ENCODE measurements around the gene LAMA3. TPM values are rescaled to one million over a fixed set of nuclear protein-coding genes. Genes with fewer than 3 reads are reported as not detected.

LAMA3 gene
- total and polyA plus RNA-seq, 9 donors, result 2.9 to 44.9 (median 14.8) TPM

- Histone ChIP-seq H3K4me1 (ENCODE audit: insufficient read depth) (no peaks in the 10 kb centered on the region), H3K4me3 (no peak overlapping the region), H3K27ac (no peak overlapping the region), H3K36me3 (no peaks in the 10 kb centered on the region), H3K9me3 (no peaks in the 10 kb centered on the region), H3K27me3 (no peaks in the 10 kb centered on the region)
- WGBS, 3 donors, result 96 to 100% (median 96%) methylated on average over 2 of the region's 2 CpGs
- no peak for DNase-seq
- intact Hi-C loops (cut with DNase I), result no loop called here
- TF ChIP-seq CTCF (IDR thresholded peaks at IDR 0.05) (no peak), EP300 (IDR thresholded peaks at IDR 0.05) (no peak), POLR2A (IDR thresholded peaks at IDR 0.05) (no peak)
These were observed 213.1 kb downstream of the LAMA3 start for GRCh38 chr18:23902396-23902795.

GRCh38 chr18:23903971-23904370 lies 214.7 kb downstream of the LAMA3 start:
- Histone ChIP-seq H3K4me1 (ENCODE audit: insufficient read depth) (no peaks in the 10 kb centered on the region), H3K36me3 (no peaks in the 10 kb centered on the region), H3K27ac (no peak overlapping the region), H3K27me3 (no peaks in the 10 kb centered on the region), H3K4me3 (no peak overlapping the region), H3K9me3 (no peaks in the 10 kb centered on the region)
- DNase-seq, result no peak
- 63 to 81% (median 78%) methylated on average over 7 of the region's 7 CpGs for WGBS, 3 donors
- TF ChIP-seq EP300 (IDR thresholded peaks at IDR 0.05) (no peak), POLR2A (IDR thresholded peaks at IDR 0.05) (no peak), CTCF (IDR thresholded peaks at IDR 0.05) (no peak)
- intact Hi-C loops (cut with DNase I), result no loop called here

- H3K9me3 ChIP-seq, result no peaks in the 10 kb centered on the region
- H3K27ac ChIP-seq, result no peak overlapping the region
- DNase-seq, result no peak
- 81 to 87% (median 84%) methylated on average over 2 of the region's 2 CpGs for WGBS, 3 donors
- no peak for TF ChIP-seq POLR2A (IDR thresholded peaks at IDR 0.05)
- TF ChIP-seq CTCF (IDR thresholded peaks at IDR 0.05), result no peak
- TF ChIP-seq EP300 (IDR thresholded peaks at IDR 0.05), result no peak
- H3K4me3 ChIP-seq, result no peak overlapping the region
- intact Hi-C loops (cut with DNase I), result no loop called here
- no peaks in the 10 kb centered on the region for H3K36me3 ChIP-seq
- H3K27me3 ChIP-seq, result no peaks in the 10 kb centered on the region
- no peaks in the 10 kb centered on the region for H3K4me1 ChIP-seq (ENCODE audit: insufficient read depth)
These were observed 217.4 kb downstream of the LAMA3 start for GRCh38 chr18:23906658-23907057.

DNA sequence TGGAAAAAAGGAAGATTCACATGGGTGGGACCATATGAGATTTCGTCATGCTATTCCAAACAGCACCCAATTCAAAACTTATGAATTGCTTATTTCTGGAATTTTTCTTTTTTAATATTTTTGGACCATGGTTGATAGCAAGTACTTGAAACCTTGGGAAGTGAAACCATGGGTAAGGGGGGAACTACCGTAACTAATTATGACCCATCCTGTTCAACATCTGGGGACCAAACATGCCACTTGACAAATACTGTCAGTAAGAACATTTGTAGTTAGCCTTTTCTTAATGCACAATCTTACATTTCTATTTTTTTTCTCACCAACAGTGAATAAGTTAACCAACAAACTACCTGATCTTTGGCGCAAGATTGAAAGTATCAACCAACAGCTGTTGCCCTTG lies 219.6 kb downstream of the LAMA3 start:
- no peaks in the 10 kb centered on the region for H3K9me3 ChIP-seq
- H3K27ac ChIP-seq, result no peak overlapping the region
- no peaks in the 10 kb centered on the region for H3K36me3 ChIP-seq
- H3K27me3 ChIP-seq, result no peaks in the 10 kb centered on the region
- H3K4me3 ChIP-seq, result no peak overlapping the region
- DNase-seq, result no peak
- intact Hi-C loops (cut with DNase I), result no loop called here
- H3K4me1 ChIP-seq (ENCODE audit: insufficient read depth), result no peaks in the 10 kb centered on the region
- TF ChIP-seq POLR2A (IDR thresholded peaks at IDR 0.05), result no peak
- 97 to 99% (median 97%) methylated on average over 3 of the region's 3 CpGs for WGBS, 3 donors

DNA sequence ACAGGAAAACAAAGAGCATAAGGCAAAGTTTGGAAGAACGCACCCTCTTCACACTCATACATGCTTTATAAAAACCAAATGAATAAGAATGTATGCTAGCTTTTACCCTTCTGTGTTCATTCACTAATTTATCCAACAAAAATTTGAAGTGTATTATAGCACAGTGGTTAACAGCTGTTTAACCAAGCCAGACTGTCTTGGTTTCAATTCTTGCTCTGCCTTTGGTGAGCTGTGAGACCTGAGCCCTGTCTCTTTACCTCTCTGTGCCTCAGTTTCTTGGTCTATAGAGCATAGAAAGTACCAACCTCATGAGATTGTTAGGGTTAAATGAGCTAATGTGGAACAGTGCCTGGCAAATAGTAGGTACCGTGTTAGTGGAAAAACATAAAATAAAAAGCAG lies 220.8 kb downstream of the LAMA3 start:
- 46 to 47% (median 47%) methylated on average over 2 of the region's 2 CpGs for WGBS, 3 donors
- intact Hi-C loops (cut with DNase I), result loop anchor here in 1 of 4 donors (10.0 kb wide), 1 partner anchor 85 kb away; no protein-coding TSS in a partner anchor
- no peak overlapping the region for H3K4me3 ChIP-seq
- no peak overlapping the region for H3K27ac ChIP-seq
- no peaks in the 10 kb centered on the region for H3K4me1 ChIP-seq (ENCODE audit: insufficient read depth)
- TF ChIP-seq CTCF (IDR thresholded peaks at IDR 0.05) (no peak), POLR2A (IDR thresholded peaks at IDR 0.05) (no peak), EP300 (IDR thresholded peaks at IDR 0.05) (no peak)
- DNase-seq, result no peak
- H3K36me3 ChIP-seq, result no peaks in the 10 kb centered on the region
- no peaks in the 10 kb centered on the region for H3K9me3 ChIP-seq
- no peaks in the 10 kb centered on the region for H3K27me3 ChIP-seq
